HG02588 (cell line): ENCODE measurements around the gene PIR.

Experiments used
- ATAC-seq: cut with Tn5 transposase; IDR thresholded peaks from one replicate; pipeline ENCODE4 v1.9.1; 2021; ENCODE audit warnings: mild to moderate bottlenecking, moderate library complexity; ENCODE audit not compliant: unreplicated experiment

Gene PIR

GRCh38 chrX:15492469-15492868, 664 bp downstream of the PIR start:
- ATAC-seq, result no peak

- no peak for ATAC-seq
Observed at GRCh38 chrX:15483891-15484290, 9.2 kb downstream of the PIR start.

- no peak for ATAC-seq
Observed at GRCh38 chrX:15475486-15475885, 17.6 kb downstream of the PIR start.

- ATAC-seq, result no peak
Observed at GRCh38 chrX:15475021-15475420, 18.1 kb downstream of the PIR start.

GRCh38 chrX:15474028-15474427, 19.1 kb downstream of the PIR start:
- no peak for ATAC-seq

- ATAC-seq, result no peak
Observed at GRCh38 chrX:15472531-15472930, 20.6 kb downstream of the PIR start.

- ATAC-seq, result peak; percentile 80
Observed at GRCh38 chrX:15471028-15471427, 22.1 kb downstream of the PIR start.

GRCh38 chrX:15469613-15470012, 23.5 kb downstream of the PIR start:
- ATAC-seq, result no peak

GRCh38 chrX:15468036-15468435, 25.1 kb downstream of the PIR start:
- no peak for ATAC-seq

- ATAC-seq, result no peak
Observed at GRCh38 chrX:15465896-15466651, 27.1 kb downstream of the PIR start.

- ATAC-seq, result no peak
Observed at GRCh38 chrX:15465347-15465746, 27.8 kb downstream of the PIR start.

GRCh38 chrX:15464704-15465103, 28.4 kb downstream of the PIR start:
- ATAC-seq, result no peak

GRCh38 chrX:15451913-15452312, 41.2 kb downstream of the PIR start:
- ATAC-seq, result no peak

- ATAC-seq, result no peak
Observed at GRCh38 chrX:15448010-15448639, 45.0 kb downstream of the PIR start.

- ATAC-seq, result no peak
Observed at GRCh38 chrX:15441464-15441863, 51.7 kb downstream of the PIR start.

GRCh38 chrX:15438332-15438731, 54.8 kb downstream of the PIR start:
- peak; percentile 85 for ATAC-seq

GRCh38 chrX:15437724-15438123, 55.4 kb downstream of the PIR start:
- ATAC-seq, result no peak

GRCh38 chrX:15435836-15436619, 57.1 kb downstream of the PIR start:
- no peak for ATAC-seq

GRCh38 chrX:15434205-15434604, 58.9 kb downstream of the PIR start:
- ATAC-seq, result no peak

- ATAC-seq, result no peak
Observed at GRCh38 chrX:15430584-15430983, 62.5 kb downstream of the PIR start.

- ATAC-seq, result no peak
Observed at GRCh38 chrX:15430076-15430475, 63.1 kb downstream of the PIR start.

GRCh38 chrX:15425024-15425423, 68.1 kb downstream of the PIR start:
- no peak for ATAC-seq
